Cardiac muscle cell (in vitro differentiated cells and primary cell): Measurements from ENCODE around the gene RALGPS1. TPM values are rescaled to one million over a fixed set of nuclear protein-coding genes. Genes with fewer than 3 reads are reported as not detected.

ENCODE experiments used
- DNase-seq, 2 donors: peaks; one replicate each; pipeline versions ENCODE4 v3.0.0 to v3.0.0-alpha.2; 2010 to 2017; ENCODE audit warnings: low read depth in 1 of 2, low spot score in 1 of 2
- H3K27ac ChIP-seq: fragments of 200-600 bp; sonication (generic); 2 replicates; pipeline ENCODE4 v1.5.1; 2016
- H3K27me3 ChIP-seq: fragments of 200-600 bp; sonication (generic); 2 replicates; pipeline ENCODE4 v1.6.0; 2016; ENCODE audit warnings: control low read depth
- H3K36me3 ChIP-seq: fragments of 200-600 bp; sonication (generic); 2 replicates; pipeline ENCODE4 v1.5.1; 2016; ENCODE audit warnings: control low read depth
- H3K4me1 ChIP-seq: fragments of 200-600 bp; sonication (generic); 2 replicates; pipeline ENCODE4 v1.8.1; 2017; ENCODE audit warnings: low read depth, mild to moderate bottlenecking, mixed run types
- H3K4me3 ChIP-seq: fragments of 200-600 bp; sonication (generic); 2 replicates; pipeline ENCODE4 v1.5.1; 2016; ENCODE audit warnings: mild to moderate bottlenecking
- H3K9me3 ChIP-seq: fragments of 200-600 bp; sonication (generic); 2 replicates; pipeline ENCODE4 v1.5.1; 2017; ENCODE audit warnings: low read depth, mild to moderate bottlenecking, control low read depth
- polyA plus RNA-seq: library from polyadenylated mRNA; unstranded; fragments of >200 nt; fragmentation: Nextera tagmentation; extraction: Ambion mirVana; gene quantifications from 2 replicates; pipeline ENCODE4 v1.2.1, GENCODE V29; 2016
- total RNA-seq: library from RNA; depleted of rRNA; stranded (reverse); fragments of >200 nt; gene quantifications from 2 replicates; pipeline ENCODE4 v1.2.3, GENCODE V29; 2016
- TF ChIP-seq, protein P1 (sequence below): IDR thresholded peaks from 2 replicates; pipeline ENCODE4 v1.5.1; 2012; ENCODE audit warnings: low read depth, mild to moderate bottlenecking, low read length

RALGPS1 gene
- total and polyA plus RNA-seq, 2 experiments from 2014 or later: 14.1 to 16.1 TPM

DNA sequence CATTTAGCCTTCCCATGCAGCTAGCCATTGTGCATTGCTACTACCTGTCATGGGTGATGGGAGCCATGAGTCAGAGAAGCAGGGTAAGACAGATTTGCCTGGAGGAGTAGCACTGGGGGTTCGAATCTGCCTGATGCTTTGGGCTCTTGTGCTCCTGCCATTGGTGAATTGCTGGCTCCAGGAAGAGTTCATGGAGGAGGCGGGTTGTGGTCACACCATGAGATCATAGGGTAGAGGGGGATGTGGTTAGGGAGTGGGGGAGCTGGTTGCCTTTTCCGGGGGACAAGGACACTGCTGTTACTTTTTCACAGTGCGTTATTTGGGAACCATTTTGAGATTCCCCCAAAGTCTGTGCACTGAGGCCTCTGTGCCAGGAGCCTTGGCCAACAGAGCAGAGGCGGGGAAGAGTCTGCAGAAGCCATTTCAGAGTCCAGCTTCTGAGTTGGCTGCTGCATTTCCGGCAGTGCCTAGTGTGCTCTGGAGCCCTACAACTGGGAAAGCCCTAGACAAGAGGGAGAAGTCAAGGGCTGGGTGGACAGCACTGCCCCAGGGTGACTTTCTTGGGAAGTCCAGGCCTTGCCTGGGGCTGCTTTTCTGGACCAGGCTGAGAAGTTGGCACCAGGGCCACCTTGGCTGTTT is 201.6 kb downstream of the RALGPS1 start:
- Histone ChIP-seq H3K9me3 (no peaks in the 10 kb centered on the region), H3K4me3 (no peak overlapping the region), H3K27ac (no peak overlapping the region), H3K27me3 (no peaks in the 10 kb centered on the region), H3K36me3 (no peaks in the 10 kb centered on the region), H3K4me1 (peaks cover 4% of the 10 kb centered on the region)
- TF ChIP-seq, protein P1, sequence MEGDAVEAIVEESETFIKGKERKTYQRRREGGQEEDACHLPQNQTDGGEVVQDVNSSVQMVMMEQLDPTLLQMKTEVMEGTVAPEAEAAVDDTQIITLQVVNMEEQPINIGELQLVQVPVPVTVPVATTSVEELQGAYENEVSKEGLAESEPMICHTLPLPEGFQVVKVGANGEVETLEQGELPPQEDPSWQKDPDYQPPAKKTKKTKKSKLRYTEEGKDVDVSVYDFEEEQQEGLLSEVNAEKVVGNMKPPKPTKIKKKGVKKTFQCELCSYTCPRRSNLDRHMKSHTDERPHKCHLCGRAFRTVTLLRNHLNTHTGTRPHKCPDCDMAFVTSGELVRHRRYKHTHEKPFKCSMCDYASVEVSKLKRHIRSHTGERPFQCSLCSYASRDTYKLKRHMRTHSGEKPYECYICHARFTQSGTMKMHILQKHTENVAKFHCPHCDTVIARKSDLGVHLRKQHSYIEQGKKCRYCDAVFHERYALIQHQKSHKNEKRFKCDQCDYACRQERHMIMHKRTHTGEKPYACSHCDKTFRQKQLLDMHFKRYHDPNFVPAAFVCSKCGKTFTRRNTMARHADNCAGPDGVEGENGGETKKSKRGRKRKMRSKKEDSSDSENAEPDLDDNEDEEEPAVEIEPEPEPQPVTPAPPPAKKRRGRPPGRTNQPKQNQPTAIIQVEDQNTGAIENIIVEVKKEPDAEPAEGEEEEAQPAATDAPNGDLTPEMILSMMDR: no peak
- no peak for DNase-seq

DNA sequence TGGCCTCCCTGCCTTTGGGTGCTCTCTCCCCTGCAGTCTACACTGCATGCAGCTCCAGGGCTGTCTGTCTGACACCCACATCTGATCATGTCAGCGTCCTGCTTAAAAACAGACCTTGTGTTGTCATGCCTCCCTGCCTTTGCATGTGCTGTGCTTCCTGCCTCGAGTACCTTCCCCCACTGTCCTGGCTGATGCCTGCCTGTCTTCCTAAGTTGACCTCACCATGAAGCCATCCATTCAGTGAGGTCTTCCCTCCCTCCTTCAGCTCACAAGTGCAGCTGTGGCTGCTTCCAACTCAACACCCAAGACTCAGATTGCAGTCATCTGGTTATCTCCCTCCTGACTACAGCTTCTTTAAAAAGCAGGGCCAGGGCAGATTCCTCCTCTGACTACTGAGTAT is 202.4 kb downstream of the RALGPS1 start:
- H3K36me3 ChIP-seq: no peaks in the 10 kb centered on the region
- H3K9me3 ChIP-seq: no peaks in the 10 kb centered on the region
- TF ChIP-seq, protein P1: no peak
- H3K4me3 ChIP-seq: no peak overlapping the region
- no peak overlapping the region for H3K27ac ChIP-seq
- no peaks in the 10 kb centered on the region for H3K27me3 ChIP-seq
- peaks cover 4% of the 10 kb centered on the region for H3K4me1 ChIP-seq
- no peak for DNase-seq

DNA sequence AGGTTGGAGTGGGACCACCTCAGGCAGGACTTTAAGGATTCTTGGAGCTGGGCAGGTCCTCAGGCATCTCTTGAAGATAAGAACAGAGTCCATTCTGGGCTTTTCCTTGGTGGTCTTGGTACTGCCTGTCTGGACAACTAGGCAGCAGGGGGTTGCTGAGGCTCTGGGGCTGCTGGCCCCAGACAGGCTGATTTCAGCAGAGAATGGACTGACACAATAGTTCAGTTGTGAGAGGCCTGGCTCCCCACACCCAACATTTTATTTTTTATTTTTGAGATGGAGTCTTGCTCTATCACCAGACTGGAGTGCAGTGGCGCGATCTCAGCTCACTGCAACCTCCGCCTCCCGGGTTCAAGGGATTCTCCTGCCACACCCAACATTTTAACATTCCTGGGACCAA is 203.2 kb downstream of the RALGPS1 start:
- H3K27me3 ChIP-seq: no peaks in the 10 kb centered on the region
- H3K9me3 ChIP-seq: no peaks in the 10 kb centered on the region
- peaks cover 5% of the 10 kb centered on the region for H3K4me1 ChIP-seq
- H3K4me3 ChIP-seq: no peak overlapping the region
- H3K36me3 ChIP-seq: no peaks in the 10 kb centered on the region
- TF ChIP-seq, protein P1: no peak
- no peak overlapping the region for H3K27ac ChIP-seq
- no peak for DNase-seq

DNA sequence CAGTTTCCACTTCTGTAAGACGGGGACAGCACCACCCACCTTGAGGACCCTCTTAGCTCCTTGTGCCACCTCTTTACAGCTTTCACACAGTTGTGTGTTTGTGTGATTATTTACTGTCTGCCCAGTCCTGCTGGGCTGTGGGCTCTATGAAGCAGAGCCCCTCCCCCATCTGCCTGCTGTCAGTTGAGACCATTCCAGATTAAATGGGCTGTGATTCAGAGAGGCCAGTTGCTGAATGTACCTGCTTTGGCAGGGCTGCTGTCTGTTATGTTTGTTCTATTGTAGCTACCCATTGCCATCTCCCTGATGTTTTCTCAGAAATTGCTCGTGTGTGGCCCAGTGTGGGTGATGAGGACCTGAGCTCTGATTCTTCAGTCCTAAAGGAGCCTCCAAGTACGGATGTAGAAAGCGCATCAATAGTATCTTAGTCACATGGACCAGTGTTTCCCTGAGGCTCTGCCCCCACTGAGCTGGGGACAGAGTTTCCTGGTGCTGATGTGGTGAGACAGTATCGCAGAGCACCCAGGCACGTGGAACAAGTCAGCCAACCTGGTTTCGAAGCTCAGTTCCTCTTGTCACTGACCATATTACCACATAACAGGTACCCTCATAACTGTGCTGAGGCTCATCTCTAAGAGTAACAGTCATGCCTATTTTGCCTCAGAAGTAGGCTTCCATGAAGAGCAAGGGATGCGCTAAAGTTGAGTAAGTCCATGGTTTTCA is 204.2 kb downstream of the RALGPS1 start:
- no peak for DNase-seq
- H3K27ac ChIP-seq: no peak overlapping the region

DNA sequence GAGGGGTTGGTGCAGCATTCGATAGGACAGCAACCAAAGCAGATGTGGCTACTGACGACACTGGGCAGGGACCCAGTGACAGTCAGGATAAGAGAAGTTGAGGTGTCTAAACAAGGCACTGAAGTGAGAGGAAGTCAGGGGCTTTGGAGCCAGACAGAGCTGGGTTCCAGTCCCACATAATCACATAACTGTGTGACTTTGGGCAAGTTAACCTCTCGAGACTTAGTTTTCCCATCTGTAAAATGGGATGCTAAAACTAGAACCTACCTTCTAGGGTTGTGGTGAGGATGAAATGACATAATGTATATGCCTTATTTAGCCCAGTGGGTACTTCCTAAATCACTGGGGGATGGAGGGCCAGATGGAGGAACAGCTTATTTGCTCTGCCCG is 204.7 kb downstream of the RALGPS1 start:
- no peaks in the 10 kb centered on the region for H3K27me3 ChIP-seq
- TF ChIP-seq, protein P1: no peak
- no peaks in the 10 kb centered on the region for H3K9me3 ChIP-seq
- DNase-seq: no peak
- H3K36me3 ChIP-seq: no peaks in the 10 kb centered on the region
- no peak overlapping the region for H3K27ac ChIP-seq
- H3K4me3 ChIP-seq: no peak overlapping the region
- peaks cover 8% of the 10 kb centered on the region for H3K4me1 ChIP-seq

More for the DNA sequence above, 204.2 kb downstream of the RALGPS1 start:
- H3K27me3 ChIP-seq: no peaks in the 10 kb centered on the region
- TF ChIP-seq, protein P1: no peak
- peaks cover 8% of the 10 kb centered on the region for H3K4me1 ChIP-seq
- no peaks in the 10 kb centered on the region for H3K36me3 ChIP-seq
- no peaks in the 10 kb centered on the region for H3K9me3 ChIP-seq
- H3K4me3 ChIP-seq: no peak overlapping the region
